Measurements from ENCODE around the gene SPG7.

Gene SPG7

DNA sequence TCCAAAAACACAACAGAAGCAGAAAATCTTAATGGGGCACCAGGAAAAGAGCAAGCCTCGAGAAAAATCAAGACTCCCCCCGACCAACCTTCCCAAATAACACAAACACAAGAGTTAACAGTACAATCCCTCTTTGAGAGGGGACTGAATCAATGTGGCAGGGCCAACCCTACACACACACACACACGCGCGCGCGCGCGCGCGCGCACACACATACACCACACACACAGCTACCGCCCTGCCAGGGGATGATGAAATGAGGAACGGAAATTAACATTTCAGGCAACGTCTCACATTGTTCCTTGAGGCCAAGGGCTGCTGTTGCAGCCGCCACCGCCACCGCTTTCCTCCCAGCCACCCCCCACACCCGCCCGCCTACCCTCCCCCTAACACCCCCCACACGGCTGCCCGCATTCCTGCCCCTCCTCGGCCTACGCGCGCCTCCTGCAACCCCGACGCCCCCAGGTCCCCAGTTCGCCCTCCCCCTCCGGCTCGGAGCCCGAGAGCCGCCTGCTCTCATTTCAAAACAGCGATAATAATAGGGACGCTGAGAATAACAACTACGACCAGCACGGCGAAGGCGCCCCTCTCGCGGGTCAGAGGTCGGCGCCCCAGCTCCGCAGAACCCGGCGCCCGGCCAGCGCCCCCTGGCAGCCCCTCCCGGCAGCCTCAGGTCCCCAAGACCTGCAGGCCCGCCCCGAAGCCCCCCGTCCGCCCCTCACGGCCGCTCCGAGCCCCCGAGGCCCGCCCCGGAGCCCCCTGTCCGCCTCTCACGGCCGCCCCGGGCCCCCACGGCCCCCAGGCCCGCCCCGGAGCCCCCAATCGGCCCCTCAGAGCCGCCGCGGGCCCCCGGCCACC is 18.9 kb upstream of the SPG7 start:
- DNase-seq, result peak; percentile 13

DNA sequence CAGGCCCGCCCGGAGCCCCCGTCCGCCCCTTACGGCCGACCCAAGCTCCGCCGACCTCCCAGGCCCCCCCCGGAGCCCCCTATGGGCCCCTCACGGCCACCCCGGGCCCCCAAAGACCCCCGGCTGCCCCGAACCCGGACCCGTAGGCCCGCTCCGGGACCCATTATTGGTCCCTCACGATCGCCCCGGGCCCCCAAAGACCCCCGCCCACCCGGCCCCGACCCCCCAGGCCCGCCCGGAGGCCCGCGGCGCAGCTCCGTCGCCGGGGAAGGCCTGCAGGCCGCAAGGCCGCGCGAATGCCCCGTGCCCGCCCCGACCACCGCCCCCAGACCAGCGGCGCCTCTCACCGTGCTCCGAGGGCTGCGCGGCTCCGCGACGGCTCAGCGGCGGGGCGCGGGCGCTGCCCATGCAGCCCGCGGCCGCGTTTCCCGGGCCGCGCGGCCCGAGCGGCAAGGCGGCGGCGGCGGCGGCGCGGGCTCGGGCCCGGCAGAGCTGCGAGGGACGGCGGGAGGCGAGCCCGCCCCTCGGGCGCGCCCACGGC is 18.2 kb upstream of the SPG7 start:
- no peak for DNase-seq

DNA sequence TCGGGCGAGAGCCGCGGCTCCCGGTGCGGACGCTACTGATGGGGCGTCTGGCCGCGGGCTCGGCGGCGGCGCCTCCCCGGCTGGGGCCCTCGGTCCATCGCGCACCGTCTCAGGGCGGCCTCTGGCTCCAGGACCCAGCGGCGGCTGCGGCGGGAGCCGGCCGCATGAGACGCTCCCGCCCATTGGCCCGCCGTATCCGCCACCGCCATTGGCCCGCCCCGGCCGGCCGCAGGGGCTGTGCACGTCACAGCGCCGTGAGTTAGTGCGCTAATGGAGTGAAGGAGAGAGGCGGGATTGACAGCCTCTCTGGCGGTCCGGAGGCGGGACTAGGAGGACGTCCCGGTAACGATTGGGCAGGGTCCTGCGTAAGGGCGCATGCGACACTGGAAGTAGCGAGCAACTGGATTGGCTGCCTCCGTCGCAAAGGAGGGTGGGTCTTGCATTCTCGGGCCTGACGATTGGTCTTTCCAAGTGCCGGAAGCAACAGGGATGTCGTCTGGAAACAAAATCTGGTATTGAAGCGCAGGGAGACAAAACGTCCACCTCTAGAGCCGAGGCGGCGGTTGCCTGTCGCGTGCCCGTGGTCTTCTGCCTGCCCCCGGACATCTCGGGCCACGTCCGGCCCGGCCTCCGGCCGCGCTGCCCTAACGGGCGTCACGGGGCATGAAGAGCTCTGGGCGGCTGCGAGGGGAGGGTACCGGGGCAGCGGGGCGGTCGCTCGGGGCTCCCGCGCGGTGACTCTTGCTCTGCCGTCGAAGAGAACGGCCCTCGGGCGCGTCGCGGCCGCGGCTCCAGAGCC is 17.6 kb upstream of the SPG7 start, which contains the start of gene ANKRD11:
ANKRD11 (minus strand) TSS at position 123 of the 799 bp plus-strand sequence. CDS start 173,542 bp downstream, outside the sequence.
- peak; percentile 87 for DNase-seq

DNA sequence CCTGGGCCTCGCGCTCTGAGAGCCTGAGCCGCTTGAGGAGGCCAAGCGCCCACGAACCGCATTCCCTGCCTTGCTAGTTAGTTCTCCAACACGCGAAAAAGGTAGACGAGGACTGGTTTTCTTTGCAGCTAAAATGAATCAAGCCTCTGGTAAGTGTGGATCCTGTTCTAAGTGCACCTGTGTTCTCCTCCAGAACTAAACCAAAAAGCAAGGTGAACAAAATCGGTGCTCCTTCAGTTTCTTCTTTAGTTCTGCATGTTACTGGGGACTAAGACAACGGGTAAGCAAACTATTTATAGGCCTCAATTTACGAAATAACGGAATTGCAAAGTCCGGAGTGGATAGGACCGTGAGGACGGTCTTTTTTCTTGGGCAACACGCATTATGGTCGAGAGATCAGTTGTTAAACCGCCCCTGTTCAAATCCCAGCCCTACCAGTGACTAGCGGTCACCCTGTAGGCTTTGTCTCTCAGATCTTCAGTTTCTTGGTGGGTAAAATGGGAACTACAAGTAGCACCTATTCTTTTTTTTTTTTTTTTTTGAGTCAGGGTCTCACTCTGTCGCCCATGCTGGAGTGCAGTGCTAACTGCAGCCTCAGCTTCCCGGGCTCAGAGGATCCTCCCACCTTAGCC is 16.8 kb upstream of the SPG7 start:
- DNase-seq, result no peak

DNA sequence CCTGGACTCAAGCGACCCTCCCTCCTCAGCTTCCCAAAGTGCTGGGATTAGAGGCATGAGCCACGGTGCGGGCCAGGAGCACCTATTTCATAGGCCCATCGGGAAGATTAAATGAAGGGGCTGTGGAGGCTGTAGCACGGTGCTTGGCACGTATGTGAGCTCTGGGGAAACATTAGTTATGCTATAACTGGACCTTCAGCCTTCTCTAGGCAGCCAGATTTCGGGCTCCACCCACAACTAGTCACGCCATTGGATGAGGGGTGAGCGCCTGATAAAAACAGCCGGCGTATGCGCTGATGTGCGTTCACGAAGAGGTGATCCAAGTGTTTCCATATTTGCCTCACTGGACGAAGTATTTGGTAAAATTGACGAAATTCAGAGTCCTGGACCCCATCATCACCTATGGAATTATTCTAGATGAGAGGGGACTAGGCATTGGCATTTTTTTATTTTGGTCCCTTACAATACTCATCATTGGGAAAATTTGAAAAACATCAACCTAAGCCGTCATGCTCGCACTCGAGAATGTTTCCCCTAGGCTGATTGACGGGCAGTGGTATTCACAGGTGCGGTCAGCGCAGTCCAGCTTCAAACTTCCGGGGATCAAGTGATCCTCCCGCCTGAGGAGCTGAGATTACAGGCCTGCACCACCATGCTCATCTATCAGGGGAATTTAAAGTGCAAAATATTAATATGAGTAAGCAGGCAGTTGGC is 16.1 kb upstream of the SPG7 start:
- DNase-seq, result no peak

DNA sequence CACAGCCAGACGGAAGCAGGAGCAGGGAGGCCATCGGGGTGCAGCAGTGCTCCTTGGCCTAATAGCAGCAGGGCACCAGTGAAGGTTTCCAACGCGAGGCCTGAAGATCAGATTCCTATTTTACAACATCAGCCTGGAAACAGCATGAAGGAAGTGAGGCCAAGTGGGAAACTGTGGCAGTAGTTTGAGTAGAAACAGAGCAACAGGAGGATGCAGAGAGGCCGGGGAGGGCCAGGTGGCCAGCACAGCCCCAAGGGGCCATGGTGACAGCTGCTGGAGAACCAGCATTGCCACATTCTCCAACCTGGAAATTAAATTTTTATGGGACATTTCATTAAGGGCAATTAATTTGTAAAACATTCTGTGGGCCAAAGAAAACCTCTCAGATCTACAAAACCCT is 14.4 kb upstream of the SPG7 start:
- no peak for DNase-seq

DNA sequence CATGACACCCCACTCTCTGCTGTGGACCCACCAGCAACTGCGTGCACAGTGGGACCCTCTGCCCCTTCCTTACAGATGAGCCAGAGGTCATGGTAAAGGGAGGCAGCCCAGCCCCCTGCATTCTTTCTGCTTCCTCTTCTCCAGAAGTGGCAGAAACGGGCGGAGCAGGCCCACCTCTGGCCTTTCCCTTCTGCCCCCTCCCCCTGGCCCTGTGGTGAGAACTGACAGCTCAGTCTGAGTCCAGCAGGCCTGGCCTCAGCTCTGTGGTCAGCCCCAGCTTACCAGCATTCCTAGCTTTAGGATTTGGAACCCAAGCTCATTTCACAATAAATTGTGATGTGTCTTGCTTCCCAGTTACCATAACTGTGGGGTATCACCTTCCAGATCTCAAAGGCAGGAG is 13.1 kb upstream of the SPG7 start:
- no peak for DNase-seq

DNA sequence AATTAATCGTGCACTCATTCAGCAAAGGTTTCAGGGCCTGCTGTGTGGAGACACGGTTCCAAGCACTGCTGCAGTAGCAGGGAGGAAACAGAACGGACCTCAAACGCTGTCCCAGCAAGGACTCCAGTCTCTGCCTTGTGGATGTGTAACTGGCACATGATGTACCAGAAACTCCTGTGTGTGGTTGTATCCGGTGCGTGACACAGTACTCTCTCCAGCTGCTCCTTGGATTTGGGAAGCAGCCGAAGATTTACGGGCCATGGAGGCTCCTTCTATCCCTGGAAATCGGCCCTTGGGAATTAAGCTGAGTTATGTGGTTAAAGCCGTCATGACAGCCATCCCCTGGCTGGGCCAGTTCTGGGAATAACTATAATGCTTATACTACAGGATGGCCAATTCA is 9.4 kb upstream of the SPG7 start:
- no peak for DNase-seq

DNA sequence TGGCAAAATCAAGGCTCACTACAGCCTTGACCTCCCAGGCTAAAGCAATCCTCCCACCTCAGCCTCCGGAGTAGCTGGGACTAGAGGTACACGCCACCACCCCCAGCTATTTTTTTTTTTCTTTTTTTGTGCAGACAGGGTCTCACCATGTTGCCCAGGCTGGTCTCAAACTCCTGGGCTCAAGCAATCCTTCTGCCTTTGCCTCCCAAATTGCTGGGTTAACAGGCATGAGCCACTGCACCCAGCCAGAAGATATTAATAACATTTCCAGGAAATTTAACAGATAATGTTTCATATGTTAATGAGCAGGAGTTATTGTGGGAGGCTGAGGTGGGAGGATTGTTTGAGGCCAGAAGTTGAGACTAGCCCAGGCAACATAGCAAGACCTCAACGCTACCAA is 8.4 kb upstream of the SPG7 start:
- no peak for DNase-seq

DNA sequence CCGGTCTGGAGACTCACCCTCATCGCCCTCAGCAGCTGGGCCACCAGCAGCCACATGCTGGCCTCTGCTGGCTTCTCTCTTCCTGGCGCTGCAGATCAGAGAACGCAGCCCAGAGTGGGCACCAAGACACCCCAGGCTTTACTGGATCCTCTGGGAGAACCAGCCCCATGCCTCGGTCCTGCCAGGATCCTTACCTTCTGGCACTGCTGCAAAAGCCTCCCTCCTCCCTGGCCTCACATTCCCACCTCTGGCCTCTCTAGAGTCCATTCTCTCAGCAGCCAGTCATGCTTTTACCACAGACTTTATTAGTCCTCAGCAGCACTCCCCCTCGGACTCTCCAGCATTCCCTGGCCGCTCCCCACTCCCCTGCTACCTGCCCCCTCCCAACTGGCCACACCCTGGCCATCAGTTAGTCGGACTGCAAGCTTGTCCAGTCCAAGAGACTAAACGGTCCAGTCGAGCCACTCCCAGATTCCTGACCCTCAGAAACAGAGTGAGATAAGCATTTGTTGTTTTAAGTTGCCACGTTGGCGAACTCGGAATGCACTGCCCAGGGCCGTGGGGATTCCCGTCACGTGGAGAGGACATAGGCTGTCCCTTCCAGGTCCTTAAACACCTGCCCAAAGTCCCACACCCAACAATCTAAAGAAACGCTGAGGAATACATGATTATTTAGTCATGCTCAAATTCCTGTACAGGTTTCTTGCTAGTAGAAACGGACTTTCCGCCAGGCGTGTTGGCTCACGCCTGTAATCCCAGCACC is 5.9 kb upstream of the SPG7 start:
- DNase-seq, result no peak

DNA sequence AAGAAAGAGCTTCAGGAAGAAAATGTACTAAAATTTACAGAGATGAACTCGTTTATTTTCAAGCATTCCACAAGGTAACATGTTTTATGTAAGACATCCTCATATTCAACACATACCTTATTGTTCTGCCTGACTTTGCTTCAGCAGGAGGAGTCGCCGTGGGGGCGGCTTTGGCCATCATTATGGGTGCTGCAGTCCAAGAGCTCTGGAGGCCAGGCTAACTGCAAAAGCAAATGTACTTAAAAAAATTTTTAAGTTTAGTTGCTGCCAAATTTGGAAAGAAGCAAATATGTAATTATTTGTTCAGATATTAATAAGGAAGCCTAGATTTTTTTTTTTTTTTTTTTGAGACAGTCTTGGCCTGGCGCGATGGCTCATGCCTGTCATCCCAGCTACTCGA is 4.1 kb upstream of the SPG7 start:
- DNase-seq, result no peak

DNA sequence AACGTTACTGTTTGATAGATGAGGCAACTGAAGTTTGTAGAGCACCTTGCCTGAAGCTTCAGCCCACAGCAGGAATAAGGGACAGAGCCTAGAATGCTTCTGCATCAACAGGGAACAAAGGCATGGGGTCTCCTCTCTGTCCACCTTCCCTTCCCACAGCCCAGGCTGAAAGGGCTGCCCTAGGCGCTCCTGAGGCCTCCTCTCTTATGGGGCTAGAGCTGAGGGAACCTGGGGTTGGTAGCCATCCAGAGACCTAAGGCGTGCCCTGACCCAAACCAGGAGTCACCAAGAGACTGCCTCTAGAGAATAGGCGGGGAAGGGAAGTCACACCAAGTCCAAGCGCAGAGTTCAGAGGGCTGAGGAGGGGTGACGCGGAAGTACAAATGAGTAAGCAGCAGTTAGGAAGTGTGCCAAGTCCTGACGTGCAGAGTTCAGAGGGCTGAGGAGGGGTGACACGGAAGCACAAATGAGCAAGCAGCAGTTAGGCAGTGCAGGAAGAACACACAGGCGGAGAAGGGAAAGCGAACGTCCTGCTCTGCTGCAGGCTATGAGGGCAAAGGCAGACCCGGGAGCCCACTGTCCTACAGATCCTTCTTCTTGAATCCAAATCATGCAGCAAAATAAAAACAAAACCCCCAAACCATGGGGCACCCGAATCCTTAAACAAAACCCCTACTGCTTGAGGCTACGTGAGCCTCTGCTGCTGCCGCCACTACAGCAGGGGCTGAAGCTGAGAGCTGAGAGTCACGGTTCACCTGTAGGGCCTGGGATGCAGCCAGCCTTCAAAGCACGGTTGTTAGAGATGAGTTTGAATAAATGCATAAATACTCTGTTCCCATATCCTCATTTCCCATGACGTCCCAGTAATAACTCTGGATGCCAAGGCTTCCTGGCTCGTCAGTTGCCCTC is 2.7 kb upstream of the SPG7 start:
- peak; percentile 55 for DNase-seq

DNA sequence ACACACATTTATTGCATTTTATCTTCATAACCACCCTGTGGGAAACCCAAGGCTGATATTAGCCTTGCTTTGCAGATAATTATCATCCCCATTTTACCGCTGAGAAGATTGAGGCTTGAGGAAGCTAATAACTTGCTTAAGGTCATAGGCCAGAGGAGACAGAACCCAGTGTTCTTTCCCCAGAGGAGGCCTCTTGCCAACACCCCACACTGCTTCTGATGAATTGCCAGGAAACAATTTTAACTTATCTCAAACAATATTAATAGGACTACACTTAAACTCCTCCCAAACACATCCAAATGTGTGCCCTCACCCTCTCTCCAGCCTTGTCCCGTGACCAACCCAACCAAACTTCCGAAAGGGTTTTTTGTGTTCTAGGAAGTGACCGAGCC is 2.1 kb upstream of the SPG7 start:
- no peak for DNase-seq

DNA sequence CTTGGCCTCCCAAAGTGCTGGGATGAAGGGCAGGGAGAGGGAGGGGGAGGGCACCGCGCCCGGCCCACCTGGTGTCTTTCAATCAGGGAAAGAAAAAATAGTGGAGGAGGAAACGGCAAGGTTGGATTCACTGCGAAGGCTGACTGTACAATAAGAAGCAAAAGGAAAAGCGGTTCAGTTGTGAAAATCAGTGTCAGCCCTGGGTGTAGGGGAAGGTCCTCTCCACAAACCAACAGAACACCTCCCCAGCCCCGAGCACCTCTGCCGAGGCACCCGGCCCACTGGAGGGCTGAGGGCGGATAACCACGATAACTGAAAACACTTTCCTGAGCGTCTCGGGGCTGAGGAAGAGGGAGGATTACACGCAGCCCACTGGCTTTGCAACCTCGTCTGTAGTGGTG is 1.4 kb upstream of the SPG7 start:
- DNase-seq, result no peak

DNA sequence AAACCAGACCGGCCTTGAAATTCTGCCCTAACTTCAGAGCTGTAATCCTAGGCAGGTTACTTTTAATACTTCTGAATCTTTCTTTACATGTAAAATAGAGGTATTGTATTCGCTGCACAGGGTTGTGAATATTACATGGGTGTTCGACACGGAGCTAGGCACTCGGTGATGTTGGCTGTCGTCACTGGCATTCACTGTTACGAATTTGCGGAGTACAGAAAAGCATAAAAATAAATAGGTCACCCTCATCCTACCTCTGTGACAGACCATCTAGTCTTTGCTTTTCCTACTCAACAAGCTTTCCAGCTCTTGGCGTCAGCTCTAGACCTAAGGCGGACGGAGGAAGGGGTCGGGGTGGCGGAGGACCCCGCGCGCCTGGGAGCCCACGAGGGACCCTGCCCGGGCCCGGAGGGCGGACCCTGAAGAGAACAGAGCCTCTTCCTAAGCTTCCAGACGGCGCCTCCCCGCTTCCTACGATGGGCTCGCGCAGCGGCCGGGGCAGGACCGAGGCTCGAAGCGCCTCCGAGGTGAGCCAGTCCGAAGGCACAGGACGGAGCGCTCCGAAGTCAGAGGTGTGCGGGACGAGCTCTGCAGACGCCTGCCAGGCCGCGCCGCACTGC is 879 bp upstream of the SPG7 start:
- no peak for DNase-seq

DNA sequence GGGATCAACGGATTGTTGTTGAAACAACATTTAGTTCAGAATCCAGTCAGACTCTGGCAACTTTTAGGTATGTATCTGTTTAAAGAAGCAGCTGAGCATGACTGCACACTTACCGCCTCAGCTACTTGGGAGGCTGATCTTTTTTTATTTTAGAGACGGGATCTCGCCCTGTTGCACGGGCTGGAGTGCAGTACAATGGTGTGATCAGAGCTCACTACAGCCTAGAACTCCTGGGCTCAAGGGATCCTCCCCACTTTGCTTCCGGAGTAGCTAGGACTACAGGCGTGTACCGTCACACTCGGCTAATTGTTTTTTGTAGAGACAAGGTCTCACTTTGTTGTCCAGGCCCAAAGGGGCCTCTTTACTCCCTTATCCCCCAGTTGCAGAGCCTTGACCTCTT is 2.3 kb downstream of the SPG7 start:
- no peak for DNase-seq

DNA sequence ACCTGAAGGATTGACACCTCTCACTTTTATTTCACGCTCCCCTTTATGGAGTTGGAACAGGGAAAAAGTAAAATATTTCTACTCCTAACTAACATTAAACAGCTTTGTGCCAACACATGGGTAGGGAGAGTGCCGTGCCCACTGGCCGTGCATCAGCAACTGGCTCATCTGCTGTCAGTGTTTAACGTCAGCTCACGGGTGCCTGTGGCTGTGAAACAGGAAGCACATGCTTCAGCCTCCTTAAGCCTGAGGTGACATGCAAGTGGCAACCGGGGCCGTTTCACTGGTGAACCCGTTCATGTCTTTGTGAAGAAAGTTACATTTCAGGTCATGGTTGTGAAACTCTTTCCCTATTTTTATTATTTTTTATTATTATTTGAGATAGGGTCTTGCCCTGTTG is 3.2 kb downstream of the SPG7 start:
- DNase-seq, result no peak

DNA sequence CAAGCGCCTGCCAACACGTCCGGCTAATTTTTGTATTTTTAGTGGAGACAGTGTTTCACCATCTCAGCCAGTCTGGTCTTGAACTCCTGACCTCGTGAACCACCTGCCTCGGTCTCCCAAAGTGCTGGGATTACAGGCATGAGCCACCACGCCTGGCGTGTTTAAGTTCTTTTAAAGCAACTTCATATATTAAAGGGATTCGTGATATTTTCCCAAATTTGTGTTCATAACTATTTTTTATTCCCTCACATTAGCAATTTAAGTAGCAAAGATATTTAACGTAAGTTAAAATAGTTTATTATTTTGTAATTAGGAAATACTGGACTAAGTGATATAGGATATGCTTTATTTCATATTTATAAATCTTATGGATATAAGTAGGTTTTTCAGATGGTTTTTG is 4.2 kb downstream of the SPG7 start:
- DNase-seq, result no peak

DNA sequence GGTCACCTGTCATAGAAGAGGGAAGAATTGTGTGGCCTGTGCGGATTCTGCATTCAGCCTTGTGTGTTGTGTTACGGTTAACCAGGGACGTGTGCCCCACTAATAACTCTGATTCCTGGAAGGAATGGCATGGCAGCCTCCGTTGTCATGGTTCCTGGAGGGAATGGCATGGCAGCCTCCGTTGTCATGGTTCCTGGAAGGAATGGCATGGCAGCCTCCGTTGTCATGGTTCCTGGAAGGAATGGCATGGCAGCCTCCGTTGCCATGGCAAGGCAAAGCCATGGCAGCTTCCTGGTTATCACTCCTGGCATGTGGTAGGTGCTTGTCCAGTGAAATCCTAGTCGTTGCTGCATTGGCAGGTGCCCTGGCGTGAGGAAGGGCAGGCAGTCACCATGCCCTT is 8.9 kb downstream of the SPG7 start:
- no peak for DNase-seq

DNA sequence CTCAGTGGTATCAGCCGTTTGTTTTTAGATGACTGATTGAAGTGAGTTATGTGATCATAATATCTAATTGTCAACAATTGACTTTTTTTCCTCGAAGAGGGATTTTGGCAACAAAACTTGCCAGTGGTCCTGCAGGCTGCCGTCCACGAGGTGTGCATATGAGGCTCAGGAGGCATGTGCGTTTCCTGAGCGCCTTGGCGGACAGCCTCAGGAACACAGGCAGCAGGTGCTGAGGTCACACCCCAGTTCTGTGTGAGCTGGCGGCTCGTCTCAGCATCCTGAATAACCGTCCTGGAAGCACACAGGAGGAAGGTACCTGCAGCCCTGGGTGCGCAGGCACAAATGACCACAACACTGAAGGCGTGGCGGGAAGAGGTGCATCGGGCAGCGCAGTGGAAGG is 11.7 kb downstream of the SPG7 start:
- DNase-seq, result no peak
